Subcutaneous abdominal adipose tissue (tissue), 5 donors: Measurements from ENCODE around the gene TAS2R60.
"Not testable (repeated sequence)": the region's sequence is repeated elsewhere in the genome, so short reads cannot be mapped to it uniquely, and the experiment has no call there.

Source experiments
- H3K27ac ChIP-seq: one replicate; pipeline ENCODE4 v1.7.0; 2013; ENCODE audit warnings: low read depth, mild to moderate bottlenecking, inconsistent platforms, low read length, moderate library complexity
- H3K27me3 ChIP-seq, 5 donors: one replicate each; pipeline ENCODE4 v1.7.0; 2013; ENCODE audit warnings: low read length in 5 of 5, inconsistent platforms in 1 of 5; ENCODE audit not compliant: control insufficient read depth in 5 of 5, insufficient read depth in 4 of 5
- H3K36me3 ChIP-seq, 5 donors: one replicate each; pipeline ENCODE4 v1.7.0; 2013; ENCODE audit warnings: low read length in 5 of 5; ENCODE audit not compliant: control insufficient read depth in 5 of 5, insufficient read depth in 5 of 5
- H3K4me1 ChIP-seq, 5 donors: one replicate each; pipeline ENCODE4 v1.7.0; 2013; ENCODE audit warnings: low read length in 5 of 5, mild to moderate bottlenecking in 3 of 5, moderate library complexity in 1 of 5; ENCODE audit not compliant: control insufficient read depth in 5 of 5, insufficient read depth in 5 of 5
- H3K4me3 ChIP-seq, 5 donors: one replicate each; pipeline ENCODE4 v1.7.0; 2013; ENCODE audit warnings: low read length in 5 of 5, low read depth in 1 of 5
- H3K9ac ChIP-seq, 5 donors: one replicate each; pipeline ENCODE4 v1.7.0; 2013; ENCODE audit warnings: low read length in 5 of 5, mild to moderate bottlenecking in 4 of 5, moderate library complexity in 3 of 5
- H3K9me3 ChIP-seq, 5 donors: one replicate each; pipeline ENCODE4 v1.7.0; 2013; ENCODE audit warnings: low read length in 5 of 5; ENCODE audit not compliant: control insufficient read depth in 5 of 5
- donor health status: healthy.
- donor health status: healthy.
- donor health status: healthy.
- donor health status: healthy.
- donor health status: healthy.

TAS2R60 gene

GRCh38 chr7:143422033-143422432 is 21.2 kb upstream of the TAS2R60 start:
- H3K4me1 ChIP-seq = no peaks in the 10 kb centered on the region
- H3K9me3 ChIP-seq = no peaks in the 10 kb centered on the region
- no peak overlapping the region for H3K9ac ChIP-seq
- H3K27ac ChIP-seq = no peak overlapping the region
- H3K36me3 ChIP-seq = no peaks in the 10 kb centered on the region
- H3K4me3 ChIP-seq = no peak overlapping the region
- peaks cover 0 to 2% (median 0%) of the 10 kb centered on the region in 5 donors for H3K27me3 ChIP-seq

GRCh38 chr7:143424476-143424875 is 18.8 kb upstream of the TAS2R60 start:
- H3K9me3 ChIP-seq, H3K27ac ChIP-seq, H3K4me1 ChIP-seq, H3K4me3 ChIP-seq, H3K36me3 ChIP-seq, H3K27me3 ChIP-seq, H3K9ac ChIP-seq: not testable (repeated sequence)

- Histone ChIP-seq H3K4me1 (no peaks in the 10 kb centered on the region), H3K9ac (no peak overlapping the region), H3K27ac (no peak overlapping the region), H3K4me3 (no peak overlapping the region), H3K9me3 (no peaks in the 10 kb centered on the region), H3K36me3 (no peaks in the 10 kb centered on the region), H3K27me3 (no peaks in the 10 kb centered on the region)
Observed at GRCh38 chr7:143426479-143427142, 16.6 kb upstream of the TAS2R60 start.

- Histone ChIP-seq H3K27ac (no peak overlapping the region), H3K4me3 (no peak overlapping the region), H3K4me1 (peaks cover 0 to 7% (median 4%) of the 10 kb centered on the region in 5 donors), H3K36me3 (no peaks in the 10 kb centered on the region), H3K9me3 (no peaks in the 10 kb centered on the region), H3K9ac (no peak overlapping the region), H3K27me3 (no peaks in the 10 kb centered on the region)
Observed at GRCh38 chr7:143429770-143430698, 13.2 kb upstream of the TAS2R60 start.

GRCh38 chr7:143431109-143431508 is 12.1 kb upstream of the TAS2R60 start:
- Histone ChIP-seq H3K9ac (no peak overlapping the region), H3K4me1 (peaks cover 0 to 11% (median 7%) of the 10 kb centered on the region in 5 donors), H3K36me3 (no peaks in the 10 kb centered on the region), H3K27ac (no peak overlapping the region), H3K27me3 (no peaks in the 10 kb centered on the region), H3K9me3 (no peaks in the 10 kb centered on the region), H3K4me3 (no peak overlapping the region)

GRCh38 chr7:143433759-143434158 is 9.5 kb upstream of the TAS2R60 start:
- no peaks in the 10 kb centered on the region for H3K36me3 ChIP-seq
- H3K27me3 ChIP-seq = no peaks in the 10 kb centered on the region
- peaks cover 0 to 17% (median 9%) of the 10 kb centered on the region in 5 donors for H3K4me1 ChIP-seq
- no peak overlapping the region for H3K9ac ChIP-seq
- no peaks in the 10 kb centered on the region for H3K9me3 ChIP-seq
- H3K4me3 ChIP-seq = no peak overlapping the region
- H3K27ac ChIP-seq = no peak overlapping the region

- Histone ChIP-seq H3K9ac (no peak overlapping the region), H3K27me3 (no peaks in the 10 kb centered on the region), H3K4me3 (peak overlapping the region in 1 of 5 donors; percentile 3), H3K4me1 (peaks cover 0 to 17% (median 9%) of the 10 kb centered on the region in 5 donors), H3K9me3 (no peaks in the 10 kb centered on the region), H3K27ac (no peak overlapping the region), H3K36me3 (no peaks in the 10 kb centered on the region)
Observed at GRCh38 chr7:143434660-143435059, 8.6 kb upstream of the TAS2R60 start.

- H3K9me3 ChIP-seq = no peaks in the 10 kb centered on the region
- H3K4me1 ChIP-seq = peaks cover 0 to 17% (median 9%) of the 10 kb centered on the region in 5 donors
- H3K9ac ChIP-seq = no peak overlapping the region
- no peak overlapping the region for H3K4me3 ChIP-seq
- H3K36me3 ChIP-seq = no peaks in the 10 kb centered on the region
- H3K27ac ChIP-seq = no peak overlapping the region
- no peaks in the 10 kb centered on the region for H3K27me3 ChIP-seq
Observed at GRCh38 chr7:143435266-143435665, 8.0 kb upstream of the TAS2R60 start.

GRCh38 chr7:143436325-143436946 is 6.8 kb upstream of the TAS2R60 start:
- Histone ChIP-seq H3K36me3 (no peaks in the 10 kb centered on the region), H3K27me3 (no peaks in the 10 kb centered on the region), H3K9ac (no peak overlapping the region), H3K4me3 (no peak overlapping the region), H3K27ac (no peak overlapping the region), H3K4me1 (peaks cover 0 to 17% (median 9%) of the 10 kb centered on the region in 5 donors), H3K9me3 (no peaks in the 10 kb centered on the region)

GRCh38 chr7:143437578-143437977 is 5.7 kb upstream of the TAS2R60 start:
- Histone ChIP-seq H3K27me3 (peaks cover 0 to 3% (median 0%) of the 10 kb centered on the region in 5 donors), H3K4me3 (no peak overlapping the region), H3K9me3 (no peaks in the 10 kb centered on the region), H3K9ac (no peak overlapping the region), H3K36me3 (no peaks in the 10 kb centered on the region), H3K27ac (no peak overlapping the region), H3K4me1 (peaks cover 0 to 17% (median 9%) of the 10 kb centered on the region in 5 donors)
